ENCODE results near the gene ULK4. TPM values are rescaled to one million over a fixed set of nuclear protein-coding genes. Genes with fewer than 3 reads are reported as not detected.
"Not testable (repeated sequence)": the region's sequence is repeated elsewhere in the genome, so short reads cannot be mapped to it uniquely, and the experiment has no call there.

ULK4 gene
- total RNA-seq, 1 experiment from 2014 or later = 8.7 TPM

DNA sequence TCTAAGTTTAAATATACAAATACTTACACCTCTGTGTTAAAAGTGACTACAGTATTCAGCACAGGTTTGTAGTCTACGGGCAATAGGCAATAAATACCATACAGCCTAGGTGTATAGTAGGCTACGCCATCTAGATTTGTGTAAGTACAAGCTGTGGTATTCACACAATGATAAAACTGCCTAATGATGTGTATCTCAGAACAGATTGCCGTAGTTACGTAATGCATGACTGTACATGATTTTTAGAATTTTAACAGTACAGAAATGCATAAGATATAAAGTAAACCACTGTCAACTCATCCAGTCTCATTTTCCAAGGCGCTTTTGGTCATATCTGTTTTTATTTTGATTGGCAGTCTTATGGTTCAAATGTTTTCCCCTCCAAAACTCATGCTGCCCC lies 396.9 kb downstream of the ULK4 start:
- intact Hi-C loops (cut with micrococcal nuclease; ENCODE audit: unreplicated experiment) = no loop called here
- H3K4me1 ChIP-seq (replicated peaks; ENCODE audit: insufficient read depth) = no peaks in the 10 kb centered on the region
- CTCF ChIA-PET = no interaction called here
- TF ChIP-seq, protein P1, sequence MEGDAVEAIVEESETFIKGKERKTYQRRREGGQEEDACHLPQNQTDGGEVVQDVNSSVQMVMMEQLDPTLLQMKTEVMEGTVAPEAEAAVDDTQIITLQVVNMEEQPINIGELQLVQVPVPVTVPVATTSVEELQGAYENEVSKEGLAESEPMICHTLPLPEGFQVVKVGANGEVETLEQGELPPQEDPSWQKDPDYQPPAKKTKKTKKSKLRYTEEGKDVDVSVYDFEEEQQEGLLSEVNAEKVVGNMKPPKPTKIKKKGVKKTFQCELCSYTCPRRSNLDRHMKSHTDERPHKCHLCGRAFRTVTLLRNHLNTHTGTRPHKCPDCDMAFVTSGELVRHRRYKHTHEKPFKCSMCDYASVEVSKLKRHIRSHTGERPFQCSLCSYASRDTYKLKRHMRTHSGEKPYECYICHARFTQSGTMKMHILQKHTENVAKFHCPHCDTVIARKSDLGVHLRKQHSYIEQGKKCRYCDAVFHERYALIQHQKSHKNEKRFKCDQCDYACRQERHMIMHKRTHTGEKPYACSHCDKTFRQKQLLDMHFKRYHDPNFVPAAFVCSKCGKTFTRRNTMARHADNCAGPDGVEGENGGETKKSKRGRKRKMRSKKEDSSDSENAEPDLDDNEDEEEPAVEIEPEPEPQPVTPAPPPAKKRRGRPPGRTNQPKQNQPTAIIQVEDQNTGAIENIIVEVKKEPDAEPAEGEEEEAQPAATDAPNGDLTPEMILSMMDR (conservative IDR thresholded peaks at IDR 0.05) = no peak
- no peak for TF ChIP-seq EZH2 (IDR thresholded peaks at IDR 0.05; ENCODE audit: low read depth)
- H3F3A ChIP-seq (ENCODE audit: insufficient read depth, low read depth) = no peaks in the 10 kb centered on the region
- H3K4me3 ChIP-seq = no peak overlapping the region
- BruUV-seq (replicated peaks) = no TSS peak
- no peaks in the 10 kb centered on the region for H3K36me3 ChIP-seq (ENCODE audit: low read depth)
- no peak overlapping the region for H3K4me2 ChIP-seq
- no peak for DNase-seq
- H3K9me2 ChIP-seq (ENCODE audit: insufficient read depth) = no peaks in the 10 kb centered on the region
- H3K27me3 ChIP-seq (ENCODE audit: insufficient read depth, low read depth) = no peaks in the 10 kb centered on the region
- no peaks in the 10 kb centered on the region for H3K79me2 ChIP-seq (ENCODE audit: low read depth)
- H4K20me1 ChIP-seq (ENCODE audit: insufficient read depth) = no peaks in the 10 kb centered on the region
- no peak overlapping the region for H2AFZ ChIP-seq
- POLR2A ChIA-PET (ENCODE audit: unreplicated experiment) = no interaction called here
- H3K9me3 ChIP-seq (ENCODE audit: insufficient read depth, low read depth) = no peaks in the 10 kb centered on the region
- H3K27ac ChIP-seq = no peak overlapping the region

DNA sequence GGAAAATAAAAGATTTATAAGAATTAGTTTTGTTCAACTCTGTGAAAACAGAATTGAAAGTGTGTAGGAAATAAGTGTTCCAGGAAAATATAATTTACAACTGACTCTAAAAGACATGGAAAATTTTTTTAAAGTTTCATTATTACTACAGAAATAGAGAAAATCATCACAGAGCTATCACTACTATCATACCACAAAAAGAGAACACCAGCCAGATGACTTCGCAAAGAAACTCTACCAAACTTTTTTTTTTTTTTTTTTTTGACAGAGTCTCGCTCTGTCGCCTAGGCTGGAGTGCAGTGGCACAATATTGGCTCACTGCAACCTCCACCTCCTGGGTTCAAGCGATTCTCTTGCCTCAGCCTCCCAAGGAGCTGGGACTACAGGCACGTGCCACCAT lies 405.7 kb downstream of the ULK4 start:
- H3K9me2 ChIP-seq (ENCODE audit: insufficient read depth); BruUV-seq (replicated peaks); H3K4me3 ChIP-seq; H4K20me1 ChIP-seq (ENCODE audit: insufficient read depth); H3K27me3 ChIP-seq (ENCODE audit: insufficient read depth, low read depth); H3K4me1 ChIP-seq (replicated peaks; ENCODE audit: insufficient read depth); H2AFZ ChIP-seq; POLR2A ChIA-PET (ENCODE audit: unreplicated experiment); H3K9me3 ChIP-seq (ENCODE audit: insufficient read depth, low read depth); CTCF ChIA-PET; H3F3A ChIP-seq (ENCODE audit: insufficient read depth, low read depth); H3K79me2 ChIP-seq (ENCODE audit: low read depth); H3K4me2 ChIP-seq; DNase-seq; intact Hi-C loops (cut with micrococcal nuclease; ENCODE audit: unreplicated experiment); H3K27ac ChIP-seq; H3K36me3 ChIP-seq (ENCODE audit: low read depth): not testable (repeated sequence)

DNA sequence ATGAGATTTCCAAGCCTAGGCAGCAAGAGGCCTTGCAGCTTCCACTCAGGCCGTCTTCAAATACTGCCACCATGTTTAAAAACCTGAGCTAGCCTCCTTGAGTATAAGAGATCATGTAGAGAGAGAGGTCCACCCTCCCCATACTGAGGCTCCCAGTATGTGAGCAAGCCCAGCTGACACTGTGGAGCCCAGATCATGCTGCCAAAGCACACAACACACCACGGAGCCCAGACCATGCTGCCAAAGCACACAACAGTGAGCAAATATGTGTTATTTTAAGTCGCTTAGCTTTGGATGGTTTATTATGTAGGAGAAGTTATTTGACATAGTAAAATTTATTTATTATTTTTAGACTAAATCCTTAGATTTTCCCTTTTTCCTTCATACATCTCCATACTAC lies 428.9 kb downstream of the ULK4 start:
- H3F3A ChIP-seq (ENCODE audit: insufficient read depth, low read depth) = no peaks in the 10 kb centered on the region
- no TSS peak for BruUV-seq (replicated peaks)
- H3K27ac ChIP-seq = no peak overlapping the region
- no peaks in the 10 kb centered on the region for H3K9me3 ChIP-seq (ENCODE audit: insufficient read depth, low read depth)
- no peak for TF ChIP-seq EZH2 (IDR thresholded peaks at IDR 0.05; ENCODE audit: low read depth)
- TF ChIP-seq, protein P1 (conservative IDR thresholded peaks at IDR 0.05) = no peak
- no peaks in the 10 kb centered on the region for H3K9me2 ChIP-seq (ENCODE audit: insufficient read depth)
- H3K36me3 ChIP-seq (ENCODE audit: low read depth) = no peaks in the 10 kb centered on the region
- no peak overlapping the region for H2AFZ ChIP-seq
- intact Hi-C loops (cut with micrococcal nuclease; ENCODE audit: unreplicated experiment) = no loop called here
- H3K4me2 ChIP-seq = no peak overlapping the region
- CTCF ChIA-PET = no interaction called here
- H3K4me1 ChIP-seq (replicated peaks; ENCODE audit: insufficient read depth) = no peaks in the 10 kb centered on the region
- POLR2A ChIA-PET (ENCODE audit: unreplicated experiment) = no interaction called here
- H4K20me1 ChIP-seq (ENCODE audit: insufficient read depth) = no peaks in the 10 kb centered on the region
- H3K4me3 ChIP-seq = no peak overlapping the region
- no peaks in the 10 kb centered on the region for H3K79me2 ChIP-seq (ENCODE audit: low read depth)
- H3K27me3 ChIP-seq (ENCODE audit: insufficient read depth, low read depth) = no peaks in the 10 kb centered on the region
- no peak for DNase-seq

DNA sequence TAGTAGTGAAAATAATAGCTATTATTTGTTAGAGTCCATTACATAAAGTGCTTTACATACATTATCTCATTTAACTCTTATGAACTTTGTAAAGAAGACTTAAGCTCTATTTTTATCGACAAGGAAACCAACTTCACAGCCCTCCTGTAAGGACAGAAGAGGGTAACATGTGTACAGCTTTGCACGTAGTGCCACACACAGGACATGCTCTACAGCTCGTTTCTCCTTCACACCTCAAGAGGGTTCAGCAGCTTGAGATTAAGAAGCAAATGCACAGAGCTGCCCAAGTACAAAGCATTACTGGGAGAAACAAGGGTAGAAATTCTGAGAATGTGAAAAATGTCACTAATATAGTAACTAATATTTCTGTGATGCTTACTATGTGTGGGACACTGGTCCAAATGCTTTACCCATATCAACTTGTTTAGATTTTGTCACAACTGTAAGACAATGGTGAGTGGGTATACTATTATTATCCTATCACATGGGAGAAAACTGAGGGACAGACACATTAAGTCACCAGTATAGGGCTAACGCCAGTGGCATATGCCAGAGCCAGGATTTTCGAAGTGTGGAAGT lies 434.8 kb downstream of the ULK4 start:
- Histone ChIP-seq H2AFZ (no peak overlapping the region), H3K4me3 (no peak overlapping the region), H3K27me3 (ENCODE audit: insufficient read depth, low read depth) (no peaks in the 10 kb centered on the region), H4K20me1 (ENCODE audit: insufficient read depth) (no peaks in the 10 kb centered on the region), H3K4me1 (replicated peaks; ENCODE audit: insufficient read depth) (no peaks in the 10 kb centered on the region), H3K36me3 (ENCODE audit: low read depth) (no peaks in the 10 kb centered on the region), H3F3A (ENCODE audit: insufficient read depth, low read depth) (no peaks in the 10 kb centered on the region), H3K27ac (no peak overlapping the region), H3K79me2 (ENCODE audit: low read depth) (no peaks in the 10 kb centered on the region), H3K9me3 (ENCODE audit: insufficient read depth, low read depth) (no peaks in the 10 kb centered on the region), H3K4me2 (no peak overlapping the region), H3K9me2 (ENCODE audit: insufficient read depth) (no peaks in the 10 kb centered on the region)
- no TSS peak for BruUV-seq (replicated peaks)
- intact Hi-C loops (cut with micrococcal nuclease; ENCODE audit: unreplicated experiment) = no loop called here
- ChIA-PET CTCF (no interaction called here), POLR2A (ENCODE audit: unreplicated experiment) (no interaction called here)
- TF ChIP-seq EZH2 (IDR thresholded peaks at IDR 0.05; ENCODE audit: low read depth) = no peak
- TF ChIP-seq, protein P1 (conservative IDR thresholded peaks at IDR 0.05) = no peak
- no peak for DNase-seq
